ENCODE measurements around the gene BMPER.

DNA sequence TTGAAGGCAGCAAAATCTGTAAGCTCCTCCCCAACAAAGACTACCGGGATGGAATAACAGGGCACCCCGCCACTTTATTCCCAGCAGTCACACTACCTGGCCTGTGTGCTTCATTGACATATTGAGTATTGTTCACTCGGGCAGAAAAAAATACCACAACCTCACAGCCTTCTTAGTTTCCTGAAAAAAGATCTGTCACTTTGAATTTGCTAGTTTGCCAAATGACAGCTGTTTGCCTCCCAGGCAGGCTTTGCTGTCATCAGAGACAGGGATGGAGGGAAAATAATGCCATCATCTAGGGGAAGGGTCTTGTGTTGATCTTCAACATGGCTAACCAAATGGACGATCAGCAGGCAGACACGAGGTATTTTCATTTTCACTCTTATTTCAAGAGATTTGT lies 26.9 kb downstream of the BMPER start:
- TF ChIP-seq CTCF (IDR thresholded peaks at IDR 0.05) (no peak), POLR2A (IDR thresholded peaks at IDR 0.05; ENCODE audit: low read depth) (no peak), EP300 (IDR thresholded peaks at IDR 0.05) (no peak)

Measured in esophagus muscularis mucosa (tissue), 4 donors.